Aorta (tissue), 5 donors: ENCODE measurements around the gene CD320. TPM values are rescaled to one million over a fixed set of nuclear protein-coding genes. Genes with fewer than 3 reads are reported as not detected.
"Not testable (repeated sequence)": the region's sequence is repeated elsewhere in the genome, so short reads cannot be mapped to it uniquely, and the experiment has no call there.

Source experiments
- ATAC-seq: fragments of 200-7000 bp; cut with Tn5 transposase; one replicate; pipeline ENCODE4 v1.9.1; 2022; ENCODE audit warnings: moderate library complexity; ENCODE audit not compliant: low FRiP score
- DNase-seq, 2 donors: peaks; one replicate each; pipeline ENCODE4 v3.0.0-alpha.2; 2020
- H3K27ac ChIP-seq, 2 donors: one replicate each; pipeline ENCODE4 v1.5.1; 2013; ENCODE audit warnings: low read length in 2 of 2, mild to moderate bottlenecking in 2 of 2, moderate library complexity in 2 of 2, control low read depth in 1 of 2, inconsistent platforms in 1 of 2, low read depth in 1 of 2
- H3K27me3 ChIP-seq, 2 donors: one replicate each; pipeline ENCODE4 v1.6.1; 2013; ENCODE audit warnings: control low read depth in 1 of 2, low read length in 1 of 2, mild to moderate bottlenecking in 1 of 2, moderate library complexity in 1 of 2; ENCODE audit not compliant: insufficient read depth in 2 of 2, control insufficient read depth in 1 of 2
- H3K36me3 ChIP-seq, 2 donors: one replicate each; pipeline ENCODE4 v1.6.1; 2013; ENCODE audit warnings: control low read depth in 1 of 2, low read length in 1 of 2, mild to moderate bottlenecking in 1 of 2; ENCODE audit not compliant: insufficient read depth in 2 of 2, control insufficient read depth in 1 of 2
- H3K4me1 ChIP-seq, 2 donors: one replicate each; pipeline ENCODE4 v1.6.1; 2013; ENCODE audit warnings: low read length in 2 of 2, control low read depth in 1 of 2, mild to moderate bottlenecking in 1 of 2, moderate library complexity in 1 of 2; ENCODE audit not compliant: insufficient read depth in 2 of 2, control insufficient read depth in 1 of 2
- H3K4me3 ChIP-seq, 2 donors: one replicate each; pipeline ENCODE4 v1.5.1; 2013; ENCODE audit warnings: low read length in 2 of 2, control low read depth in 1 of 2, mild to moderate bottlenecking in 1 of 2
- H3K9me3 ChIP-seq: one replicate; pipeline ENCODE4 v1.6.1; 2013; ENCODE audit warnings: mild to moderate bottlenecking, low read length; ENCODE audit not compliant: control insufficient read depth
- WGBS, 2 donors: extraction: QIAGEN DNeasy Blood & Tissue Kit; methylation state at CpG; one replicate each; pipeline ENCODE4 v1.1.7; 2013; 5-methylcytosine and 5-hydroxymethylcytosine counted together
- intact Hi-C, 2 donors: fragments of 100-400 bp; cut with DNase I; formaldehyde crosslinking; loops; one replicate each; pipeline versions ENCODE4 v1.14.2 to v1.15.0; 2022
- polyA plus RNA-seq, 2 donors: library from polyadenylated mRNA; stranded (reverse); fragments of 200-250 nt; gene quantifications; one replicate each; pipeline ENCODE4 v1.2.3, GENCODE V29; 2013
- total RNA-seq, 2 donors: library from RNA; stranded (reverse); fragmentation: NEBNext Ultra II Directional; extraction: Animal tissue kit (Norgen Biotek cat#: 25700); gene quantifications; one replicate each; pipeline ENCODE4 v1.2.1, GENCODE V29; 2021
- donor health status: healthy with polysubstance abuse.
- donor health status: Bipolar disorder and iron deficiency.
- donor health status: DM: no; HTN: no; CAD: no.
- donor health status: DM: no; HTN: no; CAD: no.
- donor health status: DM: yes; HTN: yes; CAD: no.

CD320 gene
- total and polyA plus RNA-seq, 4 donors = 17.3 to 42.6 (median 26.8) TPM

GRCh38 chr19:8316351-8317125, 8.4 kb upstream of the CD320 start:
- no peak overlapping the region for H3K27ac ChIP-seq
- no peak for ATAC-seq
- 82 to 85% methylated on average over 14 of the region's 14 CpGs for WGBS, 2 donors

GRCh38 chr19:8314981-8315640, 7.0 kb upstream of the CD320 start:
- H3K4me1 ChIP-seq, H3K4me3 ChIP-seq, intact Hi-C loops, H3K9me3 ChIP-seq, H3K36me3 ChIP-seq, H3K27me3 ChIP-seq, ATAC-seq, H3K27ac ChIP-seq, DNase-seq: not testable (repeated sequence)
- WGBS, 2 donors = 88 to 92% methylated on average over 11 of the region's 11 CpGs

More at GRCh38 chr19:8316351-8317125, 8.4 kb upstream of the CD320 start:
- Histone ChIP-seq H3K4me1 (no peaks in the 10 kb centered on the region), H3K9me3 (no peaks in the 10 kb centered on the region), H3K27me3 (no peaks in the 10 kb centered on the region), H3K36me3 (no peaks in the 10 kb centered on the region), H3K4me3 (no peak overlapping the region)
- intact Hi-C loops = no loop called here
- DNase-seq = no peak

- DNase-seq (peak; percentile 45 to 74), ATAC-seq (no peak)
- no peak overlapping the region for H3K27ac ChIP-seq
- no peaks in the 10 kb centered on the region for H3K36me3 ChIP-seq
- no peaks in the 10 kb centered on the region for H3K9me3 ChIP-seq
- 85 to 87% methylated on average over 15 to 16 of the region's 16 CpGs for whole genome bisulfite sequencing, 2 donors
- H3K4me1 ChIP-seq = no peaks in the 10 kb centered on the region
- H3K4me3 ChIP-seq = no peak overlapping the region
- intact Hi-C loops = no loop called here
- H3K27me3 ChIP-seq = no peaks in the 10 kb centered on the region
Observed at GRCh38 chr19:8311461-8312260, 3.5 kb upstream of the CD320 start.

DNA sequence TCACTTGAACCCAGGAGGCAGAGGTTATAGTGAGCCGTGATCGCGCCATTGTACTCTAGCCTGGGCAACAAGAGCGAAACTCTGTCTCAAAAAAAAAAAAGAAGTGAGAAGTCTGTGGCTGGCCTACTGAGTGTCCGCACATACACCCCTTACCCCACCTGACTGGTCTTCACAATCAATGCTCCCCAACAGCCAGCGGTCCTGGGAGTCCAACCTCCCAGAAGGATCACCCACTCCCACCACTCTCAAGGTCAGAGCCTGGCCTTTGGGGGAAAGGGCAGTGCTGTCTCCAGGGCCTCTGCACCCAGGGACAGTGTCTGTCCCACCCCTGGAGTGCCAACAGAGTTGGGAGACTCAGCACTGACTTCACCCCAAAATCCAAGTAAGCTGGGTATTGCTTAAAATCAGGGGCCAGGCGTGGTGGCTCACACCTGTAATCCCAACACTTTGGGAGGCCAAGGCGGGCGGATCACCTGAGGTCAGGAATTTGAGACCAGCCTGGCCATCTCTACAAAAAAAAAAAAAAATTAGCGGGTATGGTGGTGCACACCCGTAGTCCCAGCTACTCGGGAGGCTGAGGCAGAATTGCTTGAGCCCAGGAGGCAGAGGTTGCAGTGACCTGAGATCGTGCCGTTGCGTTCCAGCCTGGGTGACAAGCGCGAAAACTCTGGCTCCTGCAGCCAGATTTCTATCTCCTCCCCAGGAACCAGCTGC, 2.3 kb upstream of the CD320 start:
- H3K36me3 ChIP-seq = no peaks in the 10 kb centered on the region
- no peak for ATAC-seq
- no peaks in the 10 kb centered on the region for H3K9me3 ChIP-seq
- H3K4me3 ChIP-seq = no peak overlapping the region
- H3K4me1 ChIP-seq = no peaks in the 10 kb centered on the region
- H3K27me3 ChIP-seq = no peaks in the 10 kb centered on the region
- peak; percentile 25 to 40 for DNase-seq
- no peak overlapping the region for H3K27ac ChIP-seq
- intact Hi-C loops = no loop called here
- 94 to 97% methylated on average over 16 to 17 of the region's 17 CpGs for WGBS, 2 donors

- H3K9me3 ChIP-seq = no peaks in the 10 kb centered on the region
- no peaks in the 10 kb centered on the region for H3K4me1 ChIP-seq
- H3K27ac ChIP-seq = no peak overlapping the region
- no peak for ATAC-seq
- H3K27me3 ChIP-seq = no peaks in the 10 kb centered on the region
- no peaks in the 10 kb centered on the region for H3K36me3 ChIP-seq
- 63 to 64% methylated on average over 17 of the region's 17 CpGs for WGBS, 2 donors
- intact Hi-C loops = no loop called here
- H3K4me3 ChIP-seq = no peak overlapping the region
- DNase-seq = peak; percentile 43 to 61
Observed at GRCh38 chr19:8308891-8309291, 733 bp upstream of the CD320 start.

GRCh38 chr19:8307400-8307964, 676 bp downstream of the CD320 start:
- intact Hi-C loops = no loop called here
- no peak for ATAC-seq
- Histone ChIP-seq H3K27ac (peak overlapping the region in 1 of 2 donors; percentile 6), H3K27me3 (no peaks in the 10 kb centered on the region), H3K9me3 (no peaks in the 10 kb centered on the region), H3K4me1 (no peaks in the 10 kb centered on the region), H3K4me3 (peak overlapping the region in 1 of 2 donors; percentile 34), H3K36me3 (no peaks in the 10 kb centered on the region)
- 11 to 13% methylated on average over 24 of the region's 24 CpGs for WGBS, 2 donors
- peak; percentile 44 to 78 for DNase-seq

DNA sequence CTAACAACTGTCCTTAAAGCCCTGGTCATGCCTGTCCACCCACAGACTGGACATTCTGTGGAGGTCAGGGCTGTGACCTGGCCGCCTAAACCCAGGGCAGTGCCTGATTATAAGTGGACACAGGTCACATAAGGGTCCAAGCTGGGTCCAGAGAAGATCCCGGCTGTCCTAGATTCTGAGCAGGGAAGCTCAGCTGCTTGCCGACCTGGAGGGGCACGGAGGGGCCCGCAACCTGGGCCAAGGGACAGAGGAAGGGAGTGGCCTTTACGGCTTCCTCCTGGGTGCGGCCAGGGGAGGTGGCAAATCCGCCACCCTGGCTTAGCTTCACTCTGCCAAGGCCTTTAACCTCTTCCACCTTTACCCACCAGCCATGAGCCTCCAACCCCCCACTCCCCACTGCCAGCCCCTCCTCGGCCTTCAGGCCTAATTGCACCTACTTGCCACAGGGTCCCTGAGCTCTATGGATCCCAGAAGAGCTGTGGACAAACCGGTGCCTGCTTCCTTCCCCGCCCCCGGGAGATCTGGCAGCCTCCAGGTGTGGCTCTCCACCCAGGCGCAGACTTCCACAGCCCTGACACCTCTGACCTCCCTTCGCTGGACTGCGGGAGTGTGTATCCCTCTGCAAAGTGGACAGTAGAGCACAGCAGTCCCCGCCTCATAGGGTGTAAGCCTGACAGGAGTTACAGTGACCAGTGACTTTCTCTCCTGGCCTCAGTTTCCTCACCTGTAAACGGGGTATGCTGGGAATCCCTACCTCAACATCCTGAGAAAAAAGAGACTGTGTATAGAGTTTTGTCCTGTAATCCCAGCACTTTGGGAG, 1.7 kb downstream of the CD320 start:
- no peak overlapping the region for H3K4me3 ChIP-seq
- H3K27ac ChIP-seq = no peak overlapping the region
- WGBS, 2 donors = 85 to 88% methylated on average over 15 to 17 of the region's 17 CpGs

More for the DNA sequence above, 1.7 kb downstream of the CD320 start:
- intact Hi-C loops = no loop called here
- Histone ChIP-seq H3K27me3 (no peaks in the 10 kb centered on the region), H3K36me3 (no peaks in the 10 kb centered on the region), H3K4me1 (no peaks in the 10 kb centered on the region), H3K9me3 (no peaks in the 10 kb centered on the region)
- DNase-seq (peak; percentile 40 to 70), ATAC-seq (no peak)
